ENCODE measurements around the gene SUCO.

GRCh38 chr1:172608098-172608601 lies 75.2 kb downstream of the SUCO start:
- no peak for TF ChIP-seq CTCF (IDR thresholded peaks at IDR 0.05)
- TF ChIP-seq POLR2A (IDR thresholded peaks at IDR 0.05): no peak

Measured in thyroid gland (tissue), 4 donors.